ENCODE data around the gene STON2.

The STON2 gene

DNA sequence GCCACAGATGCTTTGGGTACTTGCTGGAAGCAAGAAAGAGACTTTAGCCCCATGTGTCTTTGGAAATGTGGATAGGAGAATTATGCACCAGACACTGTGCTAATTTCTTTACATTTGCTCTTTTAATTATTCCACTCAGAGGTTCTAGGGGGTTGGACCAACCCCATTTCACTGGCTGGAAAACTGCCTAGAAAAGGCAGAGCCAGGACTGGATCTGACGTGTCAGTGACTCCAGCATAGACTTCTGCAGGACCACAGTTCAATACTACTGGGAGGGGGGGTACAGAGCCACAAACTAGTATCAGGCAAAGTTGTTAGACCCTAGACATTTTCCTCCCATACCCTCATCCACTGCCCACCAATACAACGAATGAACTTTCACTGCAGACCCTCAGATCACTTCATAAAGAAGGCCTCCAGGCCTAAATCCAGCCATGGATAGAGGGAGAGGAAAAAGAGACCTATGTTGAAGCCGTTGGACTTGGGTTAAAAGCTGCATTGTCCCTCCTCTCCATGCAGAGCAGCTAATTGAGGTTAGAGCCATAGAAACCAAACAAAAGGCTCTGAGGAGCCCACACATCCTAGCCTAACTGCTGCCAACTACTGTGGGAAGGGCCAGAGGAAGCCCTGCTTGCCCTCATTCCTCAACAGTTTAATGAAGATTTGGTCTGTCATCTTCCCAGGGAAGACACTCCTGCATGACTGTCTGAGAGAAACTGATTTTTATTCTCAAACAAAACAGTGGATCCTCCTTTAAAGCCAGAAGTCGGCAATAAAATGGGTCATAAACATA is 68.7 kb downstream of the STON2 start:
- DNase-seq: no peak

- no peak for DNase-seq
Measured at GRCh38 chr14:81330619-81331122, 69.5 kb downstream of the STON2 start.

DNA sequence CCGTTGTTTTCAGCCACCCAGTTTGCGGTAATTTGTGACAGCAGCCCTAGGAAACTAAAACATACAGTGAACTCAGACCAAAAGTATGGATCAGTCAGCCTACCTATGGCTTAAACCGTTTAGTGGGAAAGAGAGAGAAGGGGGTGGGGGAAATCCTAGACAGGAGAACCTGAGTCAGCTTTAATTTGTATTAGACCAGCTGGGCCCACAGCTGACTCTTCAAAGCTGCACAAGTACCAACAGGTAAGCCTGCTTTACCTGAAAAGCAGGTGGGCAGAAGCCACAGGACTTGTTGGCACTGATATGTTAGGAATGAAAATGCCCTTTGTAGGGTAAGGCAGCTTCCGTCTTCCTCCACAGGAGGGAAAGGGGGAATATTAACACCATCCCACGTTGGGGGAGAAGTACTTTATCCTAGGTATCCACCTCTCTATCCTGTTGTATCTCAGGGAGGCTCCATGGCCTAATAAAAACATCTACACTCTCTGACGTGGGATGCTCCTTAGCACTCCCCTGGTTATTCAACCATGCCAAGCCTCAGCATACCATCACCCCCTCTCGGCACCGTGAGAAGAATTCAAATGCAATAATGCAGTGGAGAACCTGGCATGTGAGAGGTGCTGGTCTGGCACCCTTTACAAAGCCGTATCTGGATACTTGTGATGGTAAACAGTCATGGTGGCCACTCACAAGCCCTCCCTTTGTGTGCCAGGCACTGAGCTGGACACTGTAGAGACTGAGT is 70.3 kb downstream of the STON2 start:
- no peak for DNase-seq

DNA sequence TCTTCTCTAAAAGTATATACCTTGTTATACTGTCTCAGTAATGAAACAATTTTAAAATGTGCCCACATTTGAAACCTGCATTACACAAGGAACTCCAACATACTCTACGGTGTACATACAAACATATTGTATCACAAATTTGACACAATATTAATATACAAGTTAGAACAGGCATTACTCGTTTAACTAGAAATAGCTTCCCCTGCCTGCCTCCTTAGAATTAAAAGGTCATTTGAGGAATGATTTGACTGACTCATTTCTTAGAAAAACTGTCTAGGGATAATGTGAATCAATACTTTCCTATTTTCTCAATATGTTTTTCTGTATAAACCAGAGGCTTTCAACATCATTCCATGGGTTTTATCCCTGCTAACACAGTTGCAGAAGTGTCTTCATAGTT is 73.7 kb downstream of the STON2 start:
- DNase-seq: no peak

DNA sequence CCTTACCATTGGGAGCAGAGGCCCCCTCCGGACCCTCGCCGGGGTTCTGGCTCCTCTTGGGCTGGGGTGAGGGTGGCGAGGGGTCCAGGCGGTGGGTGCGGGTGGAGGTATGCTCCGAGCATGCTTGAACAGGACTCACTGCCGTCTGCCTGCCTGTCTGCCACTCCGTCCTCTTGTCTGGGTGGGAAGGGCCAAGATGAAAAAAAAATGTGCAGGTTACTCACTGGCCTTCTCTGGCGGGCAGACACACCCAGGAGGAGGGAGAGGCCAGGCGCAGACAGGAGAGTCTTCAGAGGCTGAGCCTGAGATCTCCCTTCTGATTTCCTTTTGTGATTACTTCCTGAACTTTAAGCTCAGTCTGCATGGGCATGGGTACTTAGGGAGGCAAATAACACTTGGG is 76.1 kb downstream of the STON2 start:
- no peak for DNase-seq

- DNase-seq: no peak
Measured at GRCh38 chr14:81323093-81323492, 77.0 kb downstream of the STON2 start.

DNA sequence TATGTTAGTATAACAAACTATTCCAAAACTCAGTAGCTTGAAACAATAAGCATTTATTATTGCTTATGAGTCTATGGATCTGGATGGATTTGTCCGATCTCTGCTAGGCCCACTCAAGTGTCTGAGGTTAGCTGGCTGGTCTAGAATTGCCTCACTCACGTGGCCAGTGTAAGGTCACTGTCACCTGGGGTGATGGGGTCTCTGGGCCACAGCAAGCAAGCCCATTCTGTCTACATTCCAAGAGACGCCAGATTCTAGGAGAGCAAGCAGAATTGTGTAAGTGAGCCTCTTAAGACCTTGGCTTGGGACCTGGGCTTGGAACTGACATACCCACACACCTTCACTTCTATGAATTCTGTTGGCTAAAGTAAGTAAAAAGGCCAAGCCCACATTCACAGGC is 80.2 kb downstream of the STON2 start:
- no peak for DNase-seq

DNA sequence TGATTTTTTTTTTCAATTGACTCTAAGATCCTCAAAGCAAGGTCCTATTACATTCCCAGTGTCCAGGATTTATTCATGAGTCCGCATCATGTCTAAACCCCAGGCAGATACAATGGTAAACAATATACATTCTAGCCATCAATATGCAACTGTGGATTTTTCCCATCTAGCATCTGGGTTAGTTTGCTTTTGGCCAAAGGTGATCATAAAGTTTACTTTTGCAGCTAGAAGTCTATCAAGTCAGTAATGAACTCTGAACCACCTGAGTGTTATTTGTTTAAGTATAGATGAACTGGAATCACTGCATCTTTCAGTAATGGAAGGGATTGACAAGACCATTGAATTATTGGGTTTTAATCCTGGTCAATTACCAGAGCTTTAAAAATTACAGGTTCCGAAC is 80.8 kb downstream of the STON2 start:
- no peak for DNase-seq

DNA sequence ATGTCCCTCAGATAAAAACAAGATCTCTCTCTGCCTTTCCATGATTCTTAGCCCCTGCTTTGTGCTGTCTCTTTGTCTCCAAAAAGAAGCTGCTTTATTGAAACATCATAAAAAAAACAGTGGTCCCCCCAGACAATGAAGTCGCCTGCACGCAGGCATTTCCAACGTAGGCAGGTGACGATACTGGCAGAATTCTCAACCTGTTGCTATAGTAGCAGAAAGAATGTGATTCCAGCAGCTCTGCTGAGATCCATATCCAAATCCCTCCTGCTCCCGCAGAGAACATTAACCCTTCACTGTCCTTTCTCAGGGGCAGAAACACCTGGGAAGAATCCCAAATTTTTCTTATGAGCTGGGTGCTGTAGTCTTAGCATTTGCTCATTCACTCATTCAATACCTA is 84.8 kb downstream of the STON2 start:
- no peak for DNase-seq

- DNase-seq: no peak
Measured at GRCh38 chr14:81314443-81315175, 85.5 kb downstream of the STON2 start.

DNA sequence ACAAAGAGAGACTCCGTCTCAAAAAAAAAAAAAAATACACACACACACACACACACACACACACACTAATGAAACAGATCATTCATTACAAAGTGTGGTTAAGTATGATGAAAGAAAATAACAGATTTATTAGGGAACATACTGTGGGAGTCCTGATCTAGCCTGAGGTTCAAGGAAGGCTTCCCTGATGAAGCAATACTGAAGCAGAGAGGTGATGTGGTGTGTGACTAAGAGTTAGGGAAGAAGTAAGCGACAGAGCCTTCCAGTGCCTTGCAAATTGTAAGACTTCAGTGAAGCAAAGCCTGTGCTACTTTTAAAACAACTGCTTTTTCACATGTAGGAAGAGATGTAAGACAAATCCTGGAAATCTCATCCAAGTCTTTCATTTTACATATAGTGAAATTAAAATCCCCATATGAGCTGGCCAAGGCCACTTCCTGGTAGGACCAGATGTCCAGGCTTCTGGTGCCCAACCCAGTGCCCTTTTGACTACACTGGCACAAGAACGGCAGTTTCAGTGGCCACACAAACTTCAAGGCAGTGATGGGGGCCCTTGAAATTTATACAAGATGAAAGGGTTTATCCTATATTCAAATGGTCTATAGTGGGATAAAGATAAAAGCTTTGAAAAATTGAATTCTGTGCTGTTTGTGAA is 86.2 kb downstream of the STON2 start:
- DNase-seq: no peak

GRCh38 chr14:81313200-81313599 is 86.9 kb downstream of the STON2 start:
- DNase-seq: no peak

DNA sequence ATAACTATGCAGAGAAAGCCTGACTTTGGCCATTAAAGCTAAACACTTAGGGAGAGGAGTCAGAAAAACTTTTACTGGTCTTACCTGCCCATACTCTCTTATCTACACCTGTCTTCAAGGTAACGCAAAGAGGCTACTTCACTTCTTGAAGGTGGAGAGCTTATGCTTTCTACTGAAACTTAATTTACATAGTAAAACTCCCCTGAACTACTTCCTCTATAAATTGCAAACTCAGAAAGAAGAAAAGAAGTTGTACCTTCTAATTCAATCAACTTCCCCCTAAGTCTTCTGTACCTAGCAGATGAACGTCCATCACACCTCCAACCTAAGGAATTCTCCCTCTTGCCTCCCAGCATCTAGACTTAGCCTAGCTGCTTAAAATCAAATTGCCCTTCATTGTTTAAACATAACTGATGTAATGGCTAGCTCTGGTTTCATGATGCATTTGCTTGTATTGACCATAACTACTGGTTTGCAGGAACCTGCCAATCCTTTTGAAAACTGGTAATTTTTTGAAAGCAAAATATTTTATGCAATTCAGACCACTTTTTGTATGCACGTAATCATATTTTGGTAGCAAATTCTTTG is 87.7 kb downstream of the STON2 start:
- DNase-seq: no peak

DNA sequence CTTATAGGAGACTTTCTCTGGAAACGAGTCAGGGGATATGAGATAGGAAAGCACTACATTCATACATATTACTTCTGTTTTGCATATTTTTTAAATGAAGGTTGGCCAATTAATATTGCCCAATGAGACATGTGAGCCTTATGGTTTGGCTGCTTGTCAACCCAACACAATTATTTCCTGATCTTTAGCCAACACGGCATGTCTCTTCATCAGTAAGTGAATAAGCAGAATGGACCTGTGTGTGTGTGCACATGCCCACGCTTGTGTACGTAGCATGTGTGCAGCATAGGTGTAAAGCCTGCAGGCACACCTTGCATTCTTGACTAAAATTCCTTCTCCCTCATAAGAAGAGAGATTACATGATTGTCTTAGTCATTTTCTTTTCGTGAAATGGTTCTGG is 88.3 kb downstream of the STON2 start:
- DNase-seq: no peak

- DNase-seq: no peak
Measured at GRCh38 chr14:81311141-81311540, 89.0 kb downstream of the STON2 start.

DNA sequence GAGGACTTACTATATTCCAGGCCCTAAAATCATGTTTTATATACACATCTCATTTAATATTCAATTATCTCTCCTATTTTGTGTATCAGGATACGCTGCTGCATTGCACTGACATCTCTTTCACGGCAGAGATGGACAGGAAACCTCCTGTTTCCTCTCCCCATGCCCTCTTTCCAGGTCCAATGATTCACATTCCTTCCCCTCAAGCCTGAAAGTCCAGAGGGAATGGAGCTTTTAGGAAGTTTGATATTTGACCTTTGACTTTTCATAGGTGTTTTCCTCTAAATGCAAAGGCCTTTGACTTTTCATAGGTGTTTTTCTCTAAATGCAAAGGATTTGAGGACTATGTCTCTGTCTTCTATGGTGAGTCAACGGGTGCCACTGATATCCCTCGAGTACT is 89.5 kb downstream of the STON2 start:
- no peak for DNase-seq

- no peak for DNase-seq
Measured at GRCh38 chr14:81309511-81309910, 90.6 kb downstream of the STON2 start.

DNA sequence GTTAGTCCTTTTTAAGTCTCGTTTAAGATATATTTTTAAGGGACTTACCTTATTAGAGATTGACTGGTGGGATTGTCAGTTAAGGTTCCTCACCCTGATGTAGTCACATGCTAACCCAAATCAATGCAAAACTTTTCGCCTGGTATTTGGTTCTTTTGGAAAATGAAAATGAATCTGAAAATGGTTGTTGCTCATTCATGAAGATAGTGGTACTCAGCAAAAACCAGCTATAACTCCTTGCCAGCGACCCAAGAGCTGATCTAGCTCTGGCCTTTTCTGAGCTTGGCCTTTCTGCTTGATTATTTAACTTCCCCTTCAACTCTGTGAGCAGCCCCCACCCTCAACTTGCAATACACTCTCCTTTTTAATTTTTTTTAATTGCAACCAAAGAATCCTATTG is 94.4 kb downstream of the STON2 start:
- DNase-seq: no peak

GRCh38 chr14:81305065-81305464 is 95.1 kb downstream of the STON2 start:
- no peak for DNase-seq

DNA sequence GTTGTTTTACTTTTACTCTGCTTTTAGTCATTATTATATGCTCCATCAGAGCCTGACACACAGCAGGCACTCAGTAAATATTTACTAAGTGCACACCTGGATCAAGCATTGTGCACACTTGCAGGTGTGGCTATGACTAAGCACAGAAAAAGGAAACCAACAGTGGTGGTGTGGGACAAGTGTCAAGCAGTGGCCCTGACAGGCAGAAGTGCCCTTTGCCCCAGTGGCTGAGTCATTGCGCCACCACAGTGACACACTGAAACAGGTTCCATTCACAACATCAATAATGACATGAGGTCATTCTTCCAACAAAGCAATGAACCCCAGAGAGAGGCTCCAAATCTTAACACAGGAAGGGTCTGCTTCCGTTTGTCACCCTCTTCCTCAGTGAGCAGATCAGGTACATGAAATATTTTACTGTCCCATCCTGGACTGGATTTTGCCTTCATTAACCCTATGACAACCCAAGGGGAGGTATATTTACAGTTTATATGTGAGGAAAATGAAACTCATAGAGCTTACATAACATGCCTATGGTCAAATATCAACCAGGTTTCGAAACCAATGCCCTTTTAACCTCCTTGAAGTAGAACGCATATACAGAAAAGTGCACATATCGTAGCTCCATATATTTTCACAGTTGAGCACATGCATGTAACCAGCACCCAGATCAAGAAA is 96.7 kb downstream of the STON2 start:
- no peak for DNase-seq

DNA sequence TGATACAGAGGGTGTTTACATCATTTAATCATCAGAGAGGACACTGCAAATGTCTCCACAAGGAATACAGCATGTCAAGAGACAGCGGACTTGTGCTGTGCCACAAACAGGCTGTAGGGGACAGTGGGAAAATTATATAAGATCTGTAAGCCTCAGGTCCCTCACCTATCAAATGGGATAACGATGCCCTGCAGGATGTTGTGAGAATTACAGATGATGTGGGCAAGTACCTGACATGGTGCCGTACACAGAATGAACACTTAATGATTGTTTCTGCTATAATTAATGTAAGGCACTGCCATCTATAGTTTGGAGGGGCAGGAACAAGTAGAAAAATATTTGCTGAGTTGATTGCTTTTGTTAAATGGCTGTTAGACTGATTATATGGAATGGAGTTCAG is 97.5 kb downstream of the STON2 start:
- DNase-seq: no peak

GRCh38 chr14:81301813-81302212 is 98.3 kb downstream of the STON2 start:
- no peak for DNase-seq
